ENCODE results near the gene HSD17B10. TPM values are rescaled to one million over a fixed set of nuclear protein-coding genes. Genes with fewer than 3 reads are reported as not detected.

HSD17B10 gene
- polyA plus RNA-seq, 1 of the 3 experiments (the other 2 are of a cell fraction), result 157 TPM

DNA sequence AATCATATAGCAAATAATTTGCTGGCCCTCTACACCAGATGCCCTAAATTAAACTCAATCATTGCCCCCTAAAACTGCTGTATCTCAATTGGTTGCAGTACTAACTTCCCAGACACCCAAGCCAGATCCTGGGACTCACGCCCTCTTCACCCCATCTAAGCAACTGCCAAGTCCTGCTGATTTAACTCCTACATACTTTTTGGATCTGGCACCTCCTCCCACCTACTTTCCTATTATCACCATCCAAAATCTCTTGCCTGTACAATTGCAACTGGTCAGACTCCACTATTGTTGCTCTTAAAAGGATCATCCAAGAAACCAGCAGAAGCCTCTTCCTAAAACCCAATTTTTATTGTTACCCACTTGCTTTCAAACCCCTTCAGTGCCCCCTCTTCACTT is 4.7 kb upstream of the HSD17B10 start:
- TF ChIP-seq YY1 (IDR thresholded peaks at IDR 0.05; ENCODE audit: low read depth), result no peak
- TF ChIP-seq, protein P1, sequence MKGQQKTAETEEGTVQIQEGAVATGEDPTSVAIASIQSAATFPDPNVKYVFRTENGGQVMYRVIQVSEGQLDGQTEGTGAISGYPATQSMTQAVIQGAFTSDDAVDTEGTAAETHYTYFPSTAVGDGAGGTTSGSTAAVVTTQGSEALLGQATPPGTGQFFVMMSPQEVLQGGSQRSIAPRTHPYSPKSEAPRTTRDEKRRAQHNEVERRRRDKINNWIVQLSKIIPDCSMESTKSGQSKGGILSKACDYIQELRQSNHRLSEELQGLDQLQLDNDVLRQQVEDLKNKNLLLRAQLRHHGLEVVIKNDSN (IDR thresholded peaks at IDR 0.05; ENCODE audit: borderline replicate concordance, low read depth), result no peak
- no peak for TF ChIP-seq REST (IDR thresholded peaks at IDR 0.05; ENCODE audit: low read depth, low read length)
- no peak for TF ChIP-seq GATA2 (CRISPR knock-in tag; IDR thresholded peaks at IDR 0.05)
- TF ChIP-seq IRF3 (IDR thresholded peaks at IDR 0.05; ENCODE audit: low read depth, low read length), result no peak
- no peak for TF ChIP-seq CHD2 (IDR thresholded peaks at IDR 0.05; ENCODE audit: low read length, partially characterized antibody)
- no peak for TF ChIP-seq RXRA (IDR thresholded peaks at IDR 0.05; ENCODE audit: borderline replicate concordance, low read depth)
- no peak for TF ChIP-seq SMC3 (IDR thresholded peaks at IDR 0.05; ENCODE audit: low read depth, low read length)
- TF ChIP-seq POLR2AphosphoS5 (IDR thresholded peaks at IDR 0.05; ENCODE audit: low read depth, low read length), result no peak
- TF ChIP-seq NRF1 (IDR thresholded peaks at IDR 0.05; ENCODE audit: low read depth, low read length), result no peak
- no peak for TF ChIP-seq ELF1 (IDR thresholded peaks at IDR 0.05)
- TF ChIP-seq USF2 (IDR thresholded peaks at IDR 0.05; ENCODE audit: borderline replicate concordance, low read depth, low read length), result no peak
- TF ChIP-seq TCF12 (IDR thresholded peaks at IDR 0.05), result no peak
- no peak for TF ChIP-seq EP300 (IDR thresholded peaks at IDR 0.05; ENCODE audit: borderline replicate concordance in 1 of 2, low read depth in 1 of 2, low read length in 1 of 2)
- TF ChIP-seq MXI1 (IDR thresholded peaks at IDR 0.05; ENCODE audit: low read depth, low read length), result no peak
- no peak for TF ChIP-seq SIN3A (IDR thresholded peaks at IDR 0.05; ENCODE audit: borderline replicate concordance, low read depth, low read length)
- TF ChIP-seq CTCF (IDR thresholded peaks at IDR 0.05), result no peak
- H3K9me3 ChIP-seq, result no peaks in the 10 kb centered on the region
- H3K27ac ChIP-seq (ENCODE audit: low read depth in 2 of 2, low read length in 1 of 2), result no peak overlapping the region
- H3K4me2 ChIP-seq, result no peak overlapping the region
- ChIA-PET CTCF (interaction anchor here (0.7 to 1.4 kb wide), 2 partner anchors 122 to 124 kb away, joined by 3 to 4 read pairs; no protein-coding TSS in a partner anchor), POLR2A (no interaction called here)
- no peaks in the 10 kb centered on the region for H4K20me1 ChIP-seq (ENCODE audit: insufficient read depth)
- peaks cover 17% of the 10 kb centered on the region; the same call in 1 of the 2 replicates for H3K27me3 ChIP-seq (ENCODE audit: insufficient read depth)
- no peak for DNase-seq
- H3K4me3 ChIP-seq (ENCODE audit: low read depth in 2 of 2, low read length in 1 of 2), result no peak overlapping the region
- peaks cover 4 to 14% of the 10 kb centered on the region in 2 experiments; a peak in 1 of 4 replicates for H3K4me1 ChIP-seq (ENCODE audit: control insufficient read depth in 1 of 2, insufficient read depth in 2 of 2, low read depth in 1 of 2, low read length in 1 of 2)
- no peak overlapping the region for H3K9ac ChIP-seq
- H2AFZ ChIP-seq (ENCODE audit: low read depth), result no peak overlapping the region
- H3K79me2 ChIP-seq (ENCODE audit: insufficient read depth), result peaks cover 3% of the 10 kb centered on the region
- WGBS (ENCODE audit: low lambda C conversion rate), result 24% methylated on average over 1 of the region's 1 CpG
- no peaks in the 10 kb centered on the region for H3F3A ChIP-seq (replicated peaks; ENCODE audit: insufficient read depth)
- H3K9me2 ChIP-seq, result no peaks in the 10 kb centered on the region
- no peaks in the 10 kb centered on the region for H3K36me3 ChIP-seq (replicated peaks in 1 of 2; ENCODE audit: control insufficient read depth in 1 of 2, insufficient read depth in 2 of 2, low read length in 1 of 2)
